Measurements from ENCODE around the gene PPIB. TPM values are rescaled to one million over a fixed set of nuclear protein-coding genes. Genes with fewer than 3 reads are reported as not detected.
"Not testable (repeated sequence)": the region's sequence is repeated elsewhere in the genome, so short reads cannot be mapped to it uniquely, and the experiment has no call there.

PPIB gene
- polyA plus RNA-seq, 6 donors from 2014 or later = 419 to 599 (median 451) TPM

DNA sequence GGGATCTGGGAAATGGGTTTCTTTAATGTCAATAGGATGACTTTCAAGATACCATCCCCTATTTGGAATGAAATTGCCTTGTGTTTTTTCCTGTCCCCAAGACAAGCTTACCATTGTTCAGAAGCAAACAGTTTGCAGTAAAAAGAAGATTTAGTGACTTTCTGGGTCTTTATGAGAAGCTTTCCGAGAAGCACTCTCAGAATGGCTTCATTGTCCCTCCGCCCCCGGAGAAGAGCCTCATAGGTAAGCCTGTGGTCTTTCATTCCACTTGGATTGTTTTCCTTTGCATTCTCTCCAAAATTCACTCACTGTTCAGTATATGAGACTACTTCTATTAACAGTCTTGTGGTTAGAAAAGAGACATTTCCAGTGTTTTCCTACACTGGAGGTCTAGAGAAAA lies 36.8 kb downstream of the PPIB start:
- H3K27ac Mint-ChIP-seq = peak overlapping the region in 4 of 6 donors; percentile 16 to 54 (median 32)
- H3K36me3 Mint-ChIP-seq = peaks cover 15 to 27% of the 10 kb centered on the region in 2 donors
- no peak for ATAC-seq (ENCODE audit: low read depth in 2 of 2)
- H3K9me3 Mint-ChIP-seq = no peaks in the 10 kb centered on the region
- H3K27me3 Mint-ChIP-seq = no peaks in the 10 kb centered on the region
- DNase-seq = no peak
- no peak overlapping the region for H3K4me3 Mint-ChIP-seq
- peaks cover 0 to 6% (median 0%) of the 10 kb centered on the region in 3 donors for H3K4me1 Mint-ChIP-seq

DNA sequence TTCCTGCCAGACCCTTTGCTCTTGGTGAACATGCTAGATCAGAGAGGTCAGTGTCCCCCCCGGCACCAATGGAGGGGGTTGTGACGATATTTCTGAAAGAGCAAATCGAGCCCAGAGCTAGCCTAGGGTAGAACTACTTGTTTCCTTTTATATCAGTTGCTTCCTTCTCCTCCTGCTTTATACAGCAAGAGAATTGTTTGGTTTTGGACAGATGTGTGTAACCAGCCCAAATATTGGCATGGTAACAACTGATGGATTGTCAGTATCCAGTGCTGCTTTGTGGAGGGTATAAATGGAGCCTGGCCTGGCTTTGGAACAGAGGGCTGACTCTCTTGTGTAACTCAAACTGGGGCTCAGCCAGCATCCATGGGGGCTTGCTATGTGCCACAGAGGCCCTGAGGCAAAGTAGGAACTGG lies 39.9 kb downstream of the PPIB start:
- Mint-ChIP-seq H3K27me3 (no peaks in the 10 kb centered on the region), H3K4me1 (peaks cover 0 to 6% (median 0%) of the 10 kb centered on the region in 3 donors), H3K27ac (peak overlapping the region in 1 of 6 donors; percentile 24), H3K36me3 (peaks cover 15 to 41% of the 10 kb centered on the region in 2 donors), H3K9me3 (no peaks in the 10 kb centered on the region), H3K4me3 (no peak overlapping the region)
- DNase-seq (no peak), ATAC-seq (ENCODE audit: low read depth in 2 of 2) (no peak)

DNA sequence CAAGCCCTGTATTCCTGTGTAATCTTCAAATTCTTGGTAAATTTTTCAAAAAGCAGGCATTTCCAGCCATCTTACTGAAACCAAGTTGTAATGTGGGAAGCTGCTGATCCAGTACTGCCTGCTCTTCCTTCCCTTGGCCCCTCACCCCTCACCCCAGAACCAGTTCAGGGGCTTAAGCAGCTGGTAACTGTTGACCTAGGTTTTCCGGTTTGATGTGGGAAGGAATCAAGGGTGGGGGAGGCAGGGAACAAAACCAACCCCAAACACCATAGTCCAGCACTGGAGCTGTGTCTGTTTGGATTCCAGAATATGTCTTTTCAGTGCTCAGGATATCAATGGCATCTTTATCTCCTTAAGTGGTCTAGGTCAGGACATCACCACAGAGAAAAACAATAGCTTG lies 40.4 kb downstream of the PPIB start:
- H3K36me3 Mint-ChIP-seq = peaks cover 10 to 38% of the 10 kb centered on the region in 2 donors
- H3K27me3 Mint-ChIP-seq = no peaks in the 10 kb centered on the region
- DNase-seq (no peak), ATAC-seq (ENCODE audit: low read depth in 2 of 2) (no peak)
- H3K4me3 Mint-ChIP-seq = no peak overlapping the region
- H3K9me3 Mint-ChIP-seq = no peaks in the 10 kb centered on the region
- peaks cover 0 to 4% (median 0%) of the 10 kb centered on the region in 3 donors for H3K4me1 Mint-ChIP-seq
- no peak overlapping the region for H3K27ac Mint-ChIP-seq

DNA sequence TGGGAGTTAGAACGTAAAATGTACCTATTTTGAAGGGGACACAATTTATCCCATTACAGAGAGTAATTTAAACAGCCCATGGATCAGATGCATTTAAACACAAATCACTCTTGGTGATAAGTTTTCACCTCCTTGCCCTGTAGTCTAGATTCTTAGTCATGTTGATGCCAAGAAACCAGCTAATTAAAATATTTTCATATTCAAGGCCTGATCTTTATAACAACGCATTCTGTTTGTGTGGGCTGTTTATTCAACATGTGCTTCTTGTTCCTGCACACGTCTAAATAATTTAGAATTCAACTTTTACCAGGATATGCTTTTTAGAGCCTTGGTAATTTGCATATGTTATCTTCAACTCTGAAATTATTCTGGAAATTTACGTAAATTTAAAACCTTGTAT lies 41.2 kb downstream of the PPIB start:
- peak overlapping the region in 1 of 6 donors; percentile 29 for H3K27ac Mint-ChIP-seq
- no peak overlapping the region for H3K4me3 Mint-ChIP-seq
- no peaks in the 10 kb centered on the region for H3K27me3 Mint-ChIP-seq
- no peaks in the 10 kb centered on the region for H3K9me3 Mint-ChIP-seq
- ATAC-seq (ENCODE audit: low read depth in 2 of 2) (no peak), DNase-seq (no peak)
- peaks cover 8 to 34% of the 10 kb centered on the region in 2 donors for H3K36me3 Mint-ChIP-seq
- H3K4me1 Mint-ChIP-seq = peaks cover 0 to 4% (median 0%) of the 10 kb centered on the region in 3 donors

DNA sequence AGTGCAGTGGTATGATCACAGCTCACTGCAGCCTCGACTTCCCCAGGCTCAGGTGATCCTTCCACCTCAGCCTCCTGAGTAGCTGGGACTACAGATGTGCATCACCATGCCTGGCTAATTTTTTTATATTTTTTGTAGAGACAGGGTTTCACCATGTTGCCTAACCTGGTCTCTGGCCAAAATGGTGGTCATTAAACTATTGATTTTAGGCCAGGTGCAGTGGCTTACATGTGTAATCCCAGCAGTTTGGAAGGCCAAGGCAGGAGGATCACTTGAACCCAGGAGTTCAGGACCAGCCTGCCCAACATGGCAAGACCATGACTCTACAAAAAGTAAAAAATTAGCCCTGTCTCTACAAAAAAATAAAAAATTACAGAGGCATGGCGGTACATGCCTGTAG lies 42.5 kb downstream of the PPIB start:
- H3K27ac Mint-ChIP-seq; H3K9me3 Mint-ChIP-seq; H3K4me3 Mint-ChIP-seq; ATAC-seq (ENCODE audit: low read depth in 2 of 2); H3K27me3 Mint-ChIP-seq; DNase-seq: not testable (repeated sequence)
- Mint-ChIP-seq H3K4me1 (peaks cover 7 to 11% (median 8%) of the 10 kb centered on the region in 3 donors), H3K36me3 (peaks cover 8 to 42% of the 10 kb centered on the region in 2 donors)

DNA sequence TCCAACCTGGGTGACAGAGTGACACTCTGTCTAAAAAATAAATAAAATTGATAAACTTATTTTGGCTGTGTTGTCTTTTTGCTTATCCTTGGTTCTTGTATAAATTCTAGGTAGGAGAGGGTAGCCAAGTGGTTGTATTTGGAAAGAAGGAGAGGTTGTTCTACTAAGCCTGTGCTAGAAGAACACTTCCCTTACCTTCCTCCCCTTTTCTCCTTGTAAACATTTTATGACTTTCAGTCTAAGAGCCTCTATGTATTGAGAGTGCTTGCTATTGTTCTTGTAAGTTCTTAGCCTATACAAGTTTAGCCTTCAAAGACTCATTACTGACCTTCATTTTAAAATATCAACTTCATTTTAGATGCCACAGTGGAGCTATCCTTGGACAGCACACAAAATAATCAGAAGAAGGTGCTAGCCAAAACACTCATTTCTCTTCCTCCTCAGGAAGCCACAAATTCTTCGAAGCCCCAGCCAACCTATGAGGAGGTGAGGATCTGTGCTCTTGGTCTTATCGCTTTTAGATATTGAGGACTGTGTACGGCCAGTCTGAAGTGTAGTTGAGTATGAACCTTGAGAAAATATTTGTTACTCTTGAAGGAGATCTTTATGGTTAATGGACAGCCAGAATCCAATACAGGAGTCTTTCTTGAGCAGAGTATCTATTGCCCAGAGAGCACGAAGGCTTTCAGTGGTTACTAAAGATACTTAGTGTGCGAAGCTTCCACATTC lies 44.9 kb downstream of the PPIB start:
- DNase-seq (no peak), ATAC-seq (ENCODE audit: low read depth in 2 of 2) (no peak)
- peaks cover 24 to 41% of the 10 kb centered on the region in 2 donors for H3K36me3 Mint-ChIP-seq
- peak overlapping the region in 2 of 6 donors; percentile 7 to 53 for H3K27ac Mint-ChIP-seq
- no peaks in the 10 kb centered on the region for H3K27me3 Mint-ChIP-seq
- no peaks in the 10 kb centered on the region for H3K9me3 Mint-ChIP-seq
- no peak overlapping the region for H3K4me3 Mint-ChIP-seq
- peaks cover 21 to 24% (median 22%) of the 10 kb centered on the region in 3 donors for H3K4me1 Mint-ChIP-seq

DNA sequence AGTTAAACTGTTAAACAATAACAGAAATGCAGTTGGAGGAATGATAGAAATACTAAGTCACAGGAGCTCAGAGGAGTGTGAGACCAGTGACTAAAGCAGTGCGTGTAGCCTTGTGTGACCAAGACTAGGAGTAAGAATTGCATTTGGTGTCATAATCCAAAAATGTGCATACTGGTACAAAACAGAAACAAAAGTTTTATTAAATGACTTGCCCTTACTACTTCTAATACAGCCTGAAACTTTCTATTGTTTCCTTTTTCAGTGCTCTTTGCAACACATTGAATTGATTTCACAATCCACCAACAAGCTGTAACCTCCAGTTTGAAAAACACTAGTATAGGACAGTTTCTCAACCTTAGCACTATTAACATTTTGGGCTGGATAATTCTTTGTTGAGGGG lies 49.9 kb downstream of the PPIB start:
- Mint-ChIP-seq H3K4me1 (peaks cover 45 to 67% (median 62%) of the 10 kb centered on the region in 3 donors), H3K4me3 (peak overlapping the region in 4 of 8 donors; percentile 19 to 75 (median 33))
- DNase-seq = no peak

DNA sequence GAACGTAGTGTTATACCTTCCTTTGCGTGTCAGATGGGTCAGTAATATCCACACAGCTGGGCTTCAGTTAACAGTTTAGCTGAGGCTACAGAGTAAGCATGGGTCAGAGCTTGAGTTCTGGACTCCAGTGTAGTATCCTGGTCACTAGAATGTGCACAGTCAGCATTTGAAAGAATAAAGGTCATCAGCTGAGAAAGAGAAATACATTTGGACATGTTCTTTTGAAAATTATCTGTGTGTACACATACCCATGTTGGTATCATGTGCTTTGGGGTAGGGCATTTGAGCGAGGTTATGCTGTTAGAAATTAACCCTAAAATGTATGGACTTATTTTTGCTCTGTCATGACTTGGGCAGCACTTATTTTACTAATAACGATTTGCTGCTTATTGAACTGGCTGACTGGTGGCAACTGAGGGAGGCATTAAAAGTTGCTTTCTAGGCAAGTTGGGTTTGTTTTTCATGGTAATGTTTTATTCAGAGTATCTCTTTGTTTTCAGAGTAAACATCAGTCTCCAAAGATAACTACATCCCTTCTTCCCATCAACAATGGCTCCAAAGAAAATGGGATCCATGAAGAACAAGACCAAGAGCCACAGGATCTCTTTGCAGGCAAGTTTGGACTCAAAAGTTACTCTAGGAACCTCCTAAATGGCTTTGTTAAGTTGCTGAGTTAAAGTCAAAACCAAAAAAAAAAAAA lies 50.6 kb downstream of the PPIB start:
- DNase-seq (no peak), ATAC-seq (ENCODE audit: low read depth in 2 of 2) (no peak)
- Mint-ChIP-seq H3K27ac (peak overlapping the region; percentile 85 to 94 (median 90)), H3K9me3 (no peaks in the 10 kb centered on the region), H3K27me3 (no peaks in the 10 kb centered on the region), H3K36me3 (peaks cover 16 to 22% of the 10 kb centered on the region in 2 donors), H3K4me3 (peak overlapping the region; percentile 21 to 86 (median 76)), H3K4me1 (peaks cover 46 to 74% (median 68%) of the 10 kb centered on the region in 3 donors)

More for the DNA sequence above, 49.9 kb downstream of the PPIB start:
- Mint-ChIP-seq H3K27ac (peak overlapping the region; percentile 56 to 94 (median 88)), H3K9me3 (no peaks in the 10 kb centered on the region), H3K27me3 (no peaks in the 10 kb centered on the region), H3K36me3 (peaks cover 16 to 23% of the 10 kb centered on the region in 2 donors)
- ATAC-seq (ENCODE audit: low read depth in 2 of 2) = no peak

DNA sequence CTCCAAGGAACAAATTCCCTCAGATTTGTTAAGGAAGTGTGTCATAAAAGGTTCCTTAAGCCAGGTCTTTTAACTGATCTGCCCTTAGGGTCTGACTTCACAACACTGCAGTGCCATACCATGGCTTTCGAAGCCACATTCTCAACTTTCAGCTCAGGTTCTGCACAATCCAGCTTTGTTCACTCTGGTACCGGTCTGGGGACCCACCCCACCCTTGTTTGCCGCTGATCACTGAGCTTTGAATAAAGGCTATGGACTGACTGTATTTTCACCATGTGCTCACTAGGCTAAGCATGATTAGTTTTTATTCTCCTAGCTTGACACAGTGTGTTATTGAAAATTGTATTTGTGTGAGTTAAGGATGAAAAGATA lies 51.2 kb downstream of the PPIB start:
- Mint-ChIP-seq H3K36me3 (peaks cover 16 to 21% of the 10 kb centered on the region in 2 donors), H3K4me1 (peaks cover 51 to 79% (median 73%) of the 10 kb centered on the region in 3 donors), H3K27me3 (no peaks in the 10 kb centered on the region), H3K4me3 (peak overlapping the region; percentile 20 to 86 (median 76)), H3K9me3 (no peaks in the 10 kb centered on the region), H3K27ac (peak overlapping the region; percentile 85 to 92 (median 90))
- peak; percentile 8 to 16 for ATAC-seq (ENCODE audit: low read depth in 2 of 2)
- DNase-seq = no peak

DNA sequence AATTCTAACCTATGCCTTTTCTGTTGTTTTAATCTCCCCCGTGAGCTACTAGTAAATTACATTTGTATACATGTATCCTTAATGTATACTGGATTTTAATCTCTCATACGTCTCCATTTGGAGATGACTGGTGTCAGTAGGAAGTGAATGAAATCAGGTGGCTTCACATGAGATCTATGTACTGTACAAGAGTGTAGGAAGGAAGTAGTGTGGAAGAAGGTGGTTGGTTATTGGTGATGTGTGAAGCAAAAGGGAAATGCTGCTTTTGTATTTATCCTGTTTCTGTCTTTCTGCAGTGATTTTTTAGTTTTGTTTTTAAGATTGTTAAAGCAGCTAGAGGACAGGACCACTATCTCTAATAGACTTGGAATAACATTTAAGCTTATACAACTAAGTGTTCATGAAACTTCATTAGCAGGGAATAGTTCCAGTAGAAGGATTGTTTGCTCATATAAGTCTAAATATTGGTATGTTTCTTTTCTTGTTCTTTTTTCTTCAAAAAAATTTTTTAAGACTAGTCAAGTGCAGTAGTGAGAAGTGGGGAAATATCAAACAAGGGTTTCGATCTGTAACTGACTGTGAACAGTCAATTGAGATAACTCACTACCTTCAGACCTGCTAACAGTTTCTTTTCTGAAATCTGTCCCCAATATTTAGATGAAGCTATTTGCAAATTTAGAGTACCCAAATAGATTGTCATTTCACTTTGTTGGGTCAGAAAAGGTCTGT lies 51.7 kb downstream of the PPIB start:
- ATAC-seq (ENCODE audit: low read depth in 2 of 2) (peak; percentile 98 to 99), DNase-seq (peak; percentile 72)
- Mint-ChIP-seq H3K27ac (peak overlapping the region; percentile 85 to 96 (median 90)), H3K27me3 (no peaks in the 10 kb centered on the region), H3K36me3 (peaks cover 16% of the 10 kb centered on the region in 2 donors), H3K9me3 (no peaks in the 10 kb centered on the region), H3K4me1 (peaks cover 54 to 85% (median 77%) of the 10 kb centered on the region in 3 donors), H3K4me3 (peak overlapping the region; percentile 20 to 86 (median 76))

DNA sequence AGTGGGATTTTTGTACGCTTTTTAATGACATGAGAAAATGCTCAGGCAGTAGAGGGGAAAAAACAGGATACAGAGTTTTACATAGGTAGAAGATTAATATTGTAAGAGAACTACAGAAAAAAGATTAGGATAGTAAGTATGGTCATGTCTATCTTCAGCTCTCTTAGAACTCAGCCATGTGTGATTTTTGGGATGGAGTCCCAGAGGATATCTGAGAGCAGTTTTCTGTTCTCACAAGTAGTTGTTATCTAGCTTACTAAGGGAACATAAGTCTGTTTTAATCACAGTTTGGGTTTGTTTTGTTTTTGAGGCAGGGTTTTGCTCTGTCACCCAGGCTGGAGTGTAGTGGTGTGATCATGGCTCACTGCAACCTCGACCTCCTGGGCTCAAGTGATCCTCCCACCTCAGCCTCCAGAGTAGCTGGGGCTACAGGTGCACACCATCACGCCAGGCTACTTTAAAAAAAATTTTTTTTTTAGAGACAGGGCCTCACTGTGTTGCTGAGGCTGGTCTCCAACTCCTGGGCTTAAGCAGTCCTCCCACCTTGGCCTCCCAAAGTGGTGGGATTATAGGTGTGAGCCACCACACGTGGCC lies 52.6 kb downstream of the PPIB start:
- not testable (repeated sequence) for H3K27me3 Mint-ChIP-seq; DNase-seq; H3K9me3 Mint-ChIP-seq; ATAC-seq (ENCODE audit: low read depth in 2 of 2)
- Mint-ChIP-seq H3K4me1 (peaks cover 51 to 79% (median 71%) of the 10 kb centered on the region in 3 donors), H3K36me3 (peaks cover 13 to 16% of the 10 kb centered on the region in 2 donors), H3K4me3 (peak overlapping the region in 7 of 8 donors; percentile 49 to 82 (median 75)), H3K27ac (peak overlapping the region; percentile 85 to 96 (median 91))

DNA sequence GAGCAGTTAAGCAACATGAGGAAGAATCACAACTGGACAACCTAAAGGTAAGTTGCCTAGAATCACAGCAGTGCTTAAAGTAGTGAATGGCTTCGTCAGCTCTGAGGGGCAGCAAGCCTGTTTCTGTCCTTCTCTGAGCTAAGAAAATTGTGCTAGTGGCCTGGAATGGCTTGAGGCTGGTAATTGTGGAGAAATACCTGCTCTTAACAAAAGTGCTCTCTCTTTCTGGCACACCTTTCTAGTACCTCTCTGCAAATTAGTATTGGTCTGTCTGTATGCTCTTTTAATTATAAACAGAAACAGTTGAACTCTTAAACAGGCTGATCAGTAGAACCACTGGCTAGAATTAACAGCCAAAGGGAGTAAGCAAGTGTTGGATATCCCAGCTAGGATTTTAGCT lies 55.5 kb downstream of the PPIB start:
- ATAC-seq (ENCODE audit: low read depth in 2 of 2) (no peak), DNase-seq (no peak)
- Mint-ChIP-seq H3K4me3 (peak overlapping the region in 1 of 8 donors; percentile 15), H3K27ac (peak overlapping the region in 5 of 6 donors; percentile 13 to 88 (median 49)), H3K4me1 (peaks cover 41 to 74% (median 57%) of the 10 kb centered on the region in 3 donors), H3K36me3 (no peaks in the 10 kb centered on the region), H3K27me3 (no peaks in the 10 kb centered on the region), H3K9me3 (no peaks in the 10 kb centered on the region)
